ENCODE measurements around the gene GSN. TPM values are rescaled to one million over a fixed set of nuclear protein-coding genes. Genes with fewer than 3 reads are reported as not detected.

Gene GSN
- total RNA-seq, 1 donor from 2014 or later = 249 TPM

- Mint-ChIP-seq H3K9me3 (ENCODE audit: unreplicated experiment) (no peaks in the 10 kb centered on the region), H3K4me1 (ENCODE audit: unreplicated experiment) (peaks cover 35% of the 10 kb centered on the region), H3K36me3 (ENCODE audit: unreplicated experiment) (peaks cover 47% of the 10 kb centered on the region), H3K4me3 (ENCODE audit: unreplicated experiment) (no peak overlapping the region), H3K27ac (ENCODE audit: unreplicated experiment) (peak overlapping the region; percentile 4), H3K27me3 (ENCODE audit: unreplicated experiment) (no peaks in the 10 kb centered on the region)
- no peak for DNase-seq (ENCODE audit: extremely low spot score, unreplicated experiment)
- TF ChIP-seq CTCF (IDR thresholded peaks at IDR 0.05) = no peak
Measured at GRCh38 chr9:121321016-121321503, 53.1 kb downstream of the GSN start.

GRCh38 chr9:121322037-121322736 lies 54.2 kb downstream of the GSN start:
- Mint-ChIP-seq H3K27me3 (ENCODE audit: unreplicated experiment) (no peaks in the 10 kb centered on the region), H3K9me3 (ENCODE audit: unreplicated experiment) (no peaks in the 10 kb centered on the region), H3K4me1 (ENCODE audit: unreplicated experiment) (peaks cover 38% of the 10 kb centered on the region), H3K36me3 (ENCODE audit: unreplicated experiment) (peaks cover 41% of the 10 kb centered on the region), H3K27ac (ENCODE audit: unreplicated experiment) (peak overlapping the region; percentile 78), H3K4me3 (ENCODE audit: unreplicated experiment) (no peak overlapping the region)
- no peak for TF ChIP-seq CTCF (IDR thresholded peaks at IDR 0.05)
- no peak for DNase-seq (ENCODE audit: extremely low spot score, unreplicated experiment)

GRCh38 chr9:121322737-121323448 lies 54.9 kb downstream of the GSN start:
- peaks cover 37% of the 10 kb centered on the region for H3K4me1 Mint-ChIP-seq (ENCODE audit: unreplicated experiment)
- DNase-seq (ENCODE audit: extremely low spot score, unreplicated experiment) = no peak
- H3K4me3 Mint-ChIP-seq (ENCODE audit: unreplicated experiment) = no peak overlapping the region
- peak overlapping the region; percentile 78 for H3K27ac Mint-ChIP-seq (ENCODE audit: unreplicated experiment)
- no peaks in the 10 kb centered on the region for H3K27me3 Mint-ChIP-seq (ENCODE audit: unreplicated experiment)
- H3K9me3 Mint-ChIP-seq (ENCODE audit: unreplicated experiment) = no peaks in the 10 kb centered on the region
- TF ChIP-seq CTCF (IDR thresholded peaks at IDR 0.05) = no peak
- H3K36me3 Mint-ChIP-seq (ENCODE audit: unreplicated experiment) = peaks cover 35% of the 10 kb centered on the region

GRCh38 chr9:121323449-121324151 lies 55.6 kb downstream of the GSN start:
- no peak overlapping the region for H3K27ac Mint-ChIP-seq (ENCODE audit: unreplicated experiment)
- H3K36me3 Mint-ChIP-seq (ENCODE audit: unreplicated experiment) = peaks cover 35% of the 10 kb centered on the region
- no peak for DNase-seq (ENCODE audit: extremely low spot score, unreplicated experiment)
- peaks cover 33% of the 10 kb centered on the region for H3K4me1 Mint-ChIP-seq (ENCODE audit: unreplicated experiment)
- no peak for TF ChIP-seq CTCF (IDR thresholded peaks at IDR 0.05)
- no peaks in the 10 kb centered on the region for H3K9me3 Mint-ChIP-seq (ENCODE audit: unreplicated experiment)
- no peaks in the 10 kb centered on the region for H3K27me3 Mint-ChIP-seq (ENCODE audit: unreplicated experiment)
- H3K4me3 Mint-ChIP-seq (ENCODE audit: unreplicated experiment) = no peak overlapping the region

- Mint-ChIP-seq H3K4me1 (ENCODE audit: unreplicated experiment) (peaks cover 27% of the 10 kb centered on the region), H3K4me3 (ENCODE audit: unreplicated experiment) (no peak overlapping the region), H3K27ac (ENCODE audit: unreplicated experiment) (no peak overlapping the region), H3K27me3 (ENCODE audit: unreplicated experiment) (no peaks in the 10 kb centered on the region), H3K36me3 (ENCODE audit: unreplicated experiment) (peaks cover 36% of the 10 kb centered on the region), H3K9me3 (ENCODE audit: unreplicated experiment) (no peaks in the 10 kb centered on the region)
- no peak for DNase-seq (ENCODE audit: extremely low spot score, unreplicated experiment)
- TF ChIP-seq CTCF (IDR thresholded peaks at IDR 0.05) = no peak
Measured at GRCh38 chr9:121324316-121324715, 56.4 kb downstream of the GSN start.

All from osteocyte (in vitro differentiated cells).